K562 (cell line): ENCODE results near the gene TMEM217. TPM values are rescaled to one million over a fixed set of nuclear protein-coding genes. Genes with fewer than 3 reads are reported as not detected.

Experiments used
- HNRNPK ChIP-seq: fragments of 200-400 bp; formaldehyde crosslinking; IDR thresholded peaks from one replicate; pipeline ENCODE4 v1.6.1; 2018; ENCODE audit warnings: mild to moderate bottlenecking, low read depth, low read length; ENCODE audit not compliant: poor library complexity, severe bottlenecking
- JUND ChIP-seq, 2 experiments: IDR thresholded peaks; 2 replicates in 1 of 2; 3 replicates in 1 of 2; pipeline ENCODE4 v1.6.1; 2011; ENCODE audit warnings: borderline replicate concordance in 2 of 2, low read depth in 2 of 2, low read length in 2 of 2, improper control_type of control experiment in 1 of 2, missing biosample characterization in 1 of 2, missing genetic modification characterization in 1 of 2, missing genetic modification reagents in 1 of 2
- KDM1A ChIP-seq, 2 experiments: fragments of 450-650 bp; IDR thresholded peaks; 2 replicates each; pipeline ENCODE4 v1.6.1; 2016; ENCODE audit warnings: mild to moderate bottlenecking in 2 of 2
- MAFF ChIP-seq: IDR thresholded peaks from 2 replicates; pipeline ENCODE4 v1.6.1; 2012; ENCODE audit warnings: low read length, improper control_type of control experiment
- MAZ ChIP-seq, 2 experiments: fragments of 450-650 bp in 1 of 2; sonication (generic) in 1 of 2; formaldehyde crosslinking; IDR thresholded peaks in 1 of 2; conservative IDR thresholded peaks in 1 of 2; 2 replicates each; pipeline versions ENCODE4 v1.4.0 to v1.5.0; 2020; ENCODE audit warnings: mild to moderate bottlenecking in 1 of 2, missing genetic modification reagents in 1 of 2
- MEF2A ChIP-seq: IDR thresholded peaks from 2 replicates; pipeline ENCODE4 v1.6.1; 2011; ENCODE audit warnings: low read depth, mild to moderate bottlenecking, low read length, moderate library complexity; ENCODE audit not compliant: control insufficient read depth
- NBN ChIP-seq: fragments of 450-650 bp; IDR thresholded peaks from 2 replicates; pipeline ENCODE4 v1.6.1; 2016; ENCODE audit warnings: low read depth, mild to moderate bottlenecking
- RFX7 ChIP-seq: fragments of 250-450 bp; sonication (Bioruptor Pico); IDR thresholded peaks from 2 replicates; pipeline ENCODE4 v1.5.1; 2021; ENCODE audit warnings: mild to moderate bottlenecking
- SETDB1 ChIP-seq: IDR thresholded peaks from one replicate; pipeline ENCODE4 v1.6.1; 2012; ENCODE audit warnings: low read length, control low read depth, inconsistent platforms
- TAF1 ChIP-seq: IDR thresholded peaks from 2 replicates; pipeline ENCODE4 v1.6.1; 2011; ENCODE audit warnings: mild to moderate bottlenecking, low read length, moderate library complexity; ENCODE audit not compliant: insufficient read depth, control insufficient read depth, severe bottlenecking; ENCODE audit errors: extremely low read depth
- THRAP3 ChIP-seq: fragments of 450-650 bp; IDR thresholded peaks from 2 replicates; pipeline ENCODE4 v1.6.1; 2016; ENCODE audit warnings: mild to moderate bottlenecking, inconsistent platforms, borderline replicate concordance
- ZSCAN32 ChIP-seq: fragments of 450-650 bp; formaldehyde crosslinking; IDR thresholded peaks from 2 replicates; pipeline ENCODE4 v1.4.0; 2020; ENCODE audit warnings: mild to moderate bottlenecking, moderate library complexity
- polyA plus RNA-seq, 8 experiments: library from polyadenylated mRNA; depleted of rRNA in 4 of 8; stranded (reverse) in 5 of 8; unstranded in 3 of 8; fragments of >200 nt; fragmentation: Nextera tagmentation in 2 of 8; fragmentation: Illumina TruSeq in 1 of 8; extraction: Ambion mirVana in 2 of 8; extraction: Trizol in 1 of 8; gene quantifications; 2 replicates each; pipeline versions ENCODE4 v1.2.1 to v1.2.3, GENCODE V29; 2011 to 2014; ENCODE audit warnings: inconsistent platforms in 1 of 8, missing spikeins in 1 of 8
- total RNA-seq, 7 experiments: library from RNA; depleted of rRNA in 6 of 7; stranded (reverse); fragments of >200 nt in 6 of 7; fragmentation: Illumina TruSeq in 2 of 7; extraction: Trizol in 2 of 7; gene quantifications; 2 replicates each; pipeline versions ENCODE4 v1.2.1 to v1.2.3, GENCODE V29; 2011 to 2021; ENCODE audit warnings: low replicate concordance in 1 of 7
- TF ChIP-seq, protein P1 (sequence below): sonication (generic); formaldehyde crosslinking; IDR thresholded peaks from 2 replicates; pipeline ENCODE4 v1.8.1; 2023; ENCODE audit warnings: mild to moderate bottlenecking, missing genetic modification reagents, moderate library complexity
- TF ChIP-seq, protein P2 (sequence below): sonication (generic); formaldehyde crosslinking; IDR thresholded peaks from 2 replicates; pipeline ENCODE4 v1.8.0; 2022; ENCODE audit warnings: mild to moderate bottlenecking, missing genetic modification reagents
- TF ChIP-seq, protein P3 (sequence below): fragments of 450-650 bp; IDR thresholded peaks from 2 replicates; pipeline ENCODE4 v1.7.0; 2016; ENCODE audit warnings: borderline replicate concordance
- TF ChIP-seq, protein P4 (sequence below): fragments of 250-450 bp; sonication (Bioruptor Pico); IDR thresholded peaks from 2 replicates; pipeline ENCODE4 v1.5.0; 2020; ENCODE audit warnings: mild to moderate bottlenecking

Gene TMEM217
- total and polyA plus RNA-seq, 9 of the 15 experiments (the other 6 are each of a cell fraction or from before 2014, with no cell fraction given): 1.3 to 8.0 (median 1.9) TPM

DNA sequence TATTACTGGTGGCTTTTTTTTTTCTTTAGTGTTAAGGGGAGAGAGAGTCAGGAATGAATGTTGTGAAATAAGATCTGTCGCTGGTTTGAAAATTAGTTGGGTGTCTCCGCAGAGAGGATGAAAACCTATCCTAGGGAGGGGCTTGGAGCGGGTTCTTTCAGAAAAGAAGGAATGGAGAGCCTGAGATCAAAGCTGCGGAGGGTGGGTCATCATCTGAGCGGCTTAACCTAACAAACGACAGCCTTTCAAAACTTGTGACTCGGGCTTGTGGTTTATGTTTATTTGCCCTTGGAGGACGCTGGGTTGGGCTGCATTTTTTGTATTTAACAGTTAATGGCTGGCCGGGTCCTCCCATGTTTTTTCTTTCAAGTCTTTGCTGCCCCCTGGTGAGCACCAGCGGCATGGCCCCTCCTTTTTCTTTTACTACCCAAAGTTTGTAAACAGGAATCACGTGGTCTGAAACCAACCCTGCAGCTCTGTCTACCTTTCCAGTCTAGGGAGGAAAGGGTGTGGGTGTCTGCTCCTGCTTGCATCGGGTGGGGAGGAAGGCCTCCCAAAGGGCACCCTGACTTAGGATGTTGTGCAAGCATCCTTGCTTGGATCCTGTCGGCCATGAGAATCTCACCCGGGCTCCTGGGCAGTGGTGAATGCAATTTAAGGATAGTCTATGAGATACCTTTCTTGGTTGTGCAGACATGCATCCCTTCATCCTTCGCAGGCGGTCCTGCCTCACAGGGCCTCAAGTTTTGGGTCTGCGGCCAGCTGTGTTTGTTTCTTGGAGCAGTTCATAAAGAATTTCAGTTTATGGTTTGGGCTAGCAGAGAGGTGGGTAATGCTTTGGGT is 85.8 kb downstream of the TMEM217 start (continued):
- TF ChIP-seq, protein P1, sequence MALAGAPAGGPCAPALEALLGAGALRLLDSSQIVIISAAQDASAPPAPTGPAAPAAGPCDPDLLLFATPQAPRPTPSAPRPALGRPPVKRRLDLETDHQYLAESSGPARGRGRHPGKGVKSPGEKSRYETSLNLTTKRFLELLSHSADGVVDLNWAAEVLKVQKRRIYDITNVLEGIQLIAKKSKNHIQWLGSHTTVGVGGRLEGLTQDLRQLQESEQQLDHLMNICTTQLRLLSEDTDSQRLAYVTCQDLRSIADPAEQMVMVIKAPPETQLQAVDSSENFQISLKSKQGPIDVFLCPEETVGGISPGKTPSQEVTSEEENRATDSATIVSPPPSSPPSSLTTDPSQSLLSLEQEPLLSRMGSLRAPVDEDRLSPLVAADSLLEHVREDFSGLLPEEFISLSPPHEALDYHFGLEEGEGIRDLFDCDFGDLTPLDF (CRISPR knock-in tag): no peak
- TF ChIP-seq, protein P2, sequence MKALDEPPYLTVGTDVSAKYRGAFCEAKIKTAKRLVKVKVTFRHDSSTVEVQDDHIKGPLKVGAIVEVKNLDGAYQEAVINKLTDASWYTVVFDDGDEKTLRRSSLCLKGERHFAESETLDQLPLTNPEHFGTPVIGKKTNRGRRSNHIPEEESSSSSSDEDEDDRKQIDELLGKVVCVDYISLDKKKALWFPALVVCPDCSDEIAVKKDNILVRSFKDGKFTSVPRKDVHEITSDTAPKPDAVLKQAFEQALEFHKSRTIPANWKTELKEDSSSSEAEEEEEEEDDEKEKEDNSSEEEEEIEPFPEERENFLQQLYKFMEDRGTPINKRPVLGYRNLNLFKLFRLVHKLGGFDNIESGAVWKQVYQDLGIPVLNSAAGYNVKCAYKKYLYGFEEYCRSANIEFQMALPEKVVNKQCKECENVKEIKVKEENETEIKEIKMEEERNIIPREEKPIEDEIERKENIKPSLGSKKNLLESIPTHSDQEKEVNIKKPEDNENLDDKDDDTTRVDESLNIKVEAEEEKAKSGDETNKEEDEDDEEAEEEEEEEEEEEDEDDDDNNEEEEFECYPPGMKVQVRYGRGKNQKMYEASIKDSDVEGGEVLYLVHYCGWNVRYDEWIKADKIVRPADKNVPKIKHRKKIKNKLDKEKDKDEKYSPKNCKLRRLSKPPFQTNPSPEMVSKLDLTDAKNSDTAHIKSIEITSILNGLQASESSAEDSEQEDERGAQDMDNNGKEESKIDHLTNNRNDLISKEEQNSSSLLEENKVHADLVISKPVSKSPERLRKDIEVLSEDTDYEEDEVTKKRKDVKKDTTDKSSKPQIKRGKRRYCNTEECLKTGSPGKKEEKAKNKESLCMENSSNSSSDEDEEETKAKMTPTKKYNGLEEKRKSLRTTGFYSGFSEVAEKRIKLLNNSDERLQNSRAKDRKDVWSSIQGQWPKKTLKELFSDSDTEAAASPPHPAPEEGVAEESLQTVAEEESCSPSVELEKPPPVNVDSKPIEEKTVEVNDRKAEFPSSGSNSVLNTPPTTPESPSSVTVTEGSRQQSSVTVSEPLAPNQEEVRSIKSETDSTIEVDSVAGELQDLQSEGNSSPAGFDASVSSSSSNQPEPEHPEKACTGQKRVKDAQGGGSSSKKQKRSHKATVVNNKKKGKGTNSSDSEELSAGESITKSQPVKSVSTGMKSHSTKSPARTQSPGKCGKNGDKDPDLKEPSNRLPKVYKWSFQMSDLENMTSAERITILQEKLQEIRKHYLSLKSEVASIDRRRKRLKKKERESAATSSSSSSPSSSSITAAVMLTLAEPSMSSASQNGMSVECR (CRISPR knock-in tag): peak; percentile 90
- TF ChIP-seq SETDB1: no peak
- TF ChIP-seq, protein P3, sequence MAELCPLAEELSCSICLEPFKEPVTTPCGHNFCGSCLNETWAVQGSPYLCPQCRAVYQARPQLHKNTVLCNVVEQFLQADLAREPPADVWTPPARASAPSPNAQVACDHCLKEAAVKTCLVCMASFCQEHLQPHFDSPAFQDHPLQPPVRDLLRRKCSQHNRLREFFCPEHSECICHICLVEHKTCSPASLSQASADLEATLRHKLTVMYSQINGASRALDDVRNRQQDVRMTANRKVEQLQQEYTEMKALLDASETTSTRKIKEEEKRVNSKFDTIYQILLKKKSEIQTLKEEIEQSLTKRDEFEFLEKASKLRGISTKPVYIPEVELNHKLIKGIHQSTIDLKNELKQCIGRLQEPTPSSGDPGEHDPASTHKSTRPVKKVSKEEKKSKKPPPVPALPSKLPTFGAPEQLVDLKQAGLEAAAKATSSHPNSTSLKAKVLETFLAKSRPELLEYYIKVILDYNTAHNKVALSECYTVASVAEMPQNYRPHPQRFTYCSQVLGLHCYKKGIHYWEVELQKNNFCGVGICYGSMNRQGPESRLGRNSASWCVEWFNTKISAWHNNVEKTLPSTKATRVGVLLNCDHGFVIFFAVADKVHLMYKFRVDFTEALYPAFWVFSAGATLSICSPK: no peak
- no peak for TF ChIP-seq ZSCAN32 (CRISPR knock-in tag)
- TF ChIP-seq MEF2A: no peak; the same call in 1 of the 2 replicates
- peak; percentile 54 for TF ChIP-seq TAF1
- peak; percentile 9; the same call in 1 of the 2 replicates for TF ChIP-seq MAFF
- TF ChIP-seq THRAP3: no peak
- TF ChIP-seq MAZ (CRISPR knock-in tag; conservative IDR thresholded peaks at IDR 0.05 in 1 of 2, IDR thresholded peaks at IDR 0.05 in 1 of 2): peak; percentile 52 to 86
- TF ChIP-seq KDM1A (IDR thresholded peaks at IDR 0.05): no peak
- TF ChIP-seq, protein P4, sequence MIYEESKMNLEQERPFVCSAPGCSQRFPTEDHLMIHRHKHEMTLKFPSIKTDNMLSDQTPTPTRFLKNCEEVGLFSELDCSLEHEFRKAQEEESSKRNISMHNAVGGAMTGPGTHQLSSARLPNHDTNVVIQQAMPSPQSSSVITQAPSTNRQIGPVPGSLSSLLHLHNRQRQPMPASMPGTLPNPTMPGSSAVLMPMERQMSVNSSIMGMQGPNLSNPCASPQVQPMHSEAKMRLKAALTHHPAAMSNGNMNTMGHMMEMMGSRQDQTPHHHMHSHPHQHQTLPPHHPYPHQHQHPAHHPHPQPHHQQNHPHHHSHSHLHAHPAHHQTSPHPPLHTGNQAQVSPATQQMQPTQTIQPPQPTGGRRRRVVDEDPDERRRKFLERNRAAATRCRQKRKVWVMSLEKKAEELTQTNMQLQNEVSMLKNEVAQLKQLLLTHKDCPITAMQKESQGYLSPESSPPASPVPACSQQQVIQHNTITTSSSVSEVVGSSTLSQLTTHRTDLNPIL: no peak
- peak; percentile 69; the same call in 1 of the 2 replicates for TF ChIP-seq NBN
- peak; percentile 77 for TF ChIP-seq JUND (IDR thresholded peaks at IDR 0.05; ENCODE audit: borderline replicate concordance, low read depth, low read length)
- TF ChIP-seq JUND (tag; IDR thresholded peaks at IDR 0.05; ENCODE audit: borderline replicate concordance, low read depth, low read length): peak; percentile 56; the same call in 2 of the 3 replicates
- no peak for TF ChIP-seq RFX7 (CRISPR knock-in tag)
- no peak for TF ChIP-seq HNRNPK
